ENCODE measurements around the gene PRAMEF5.
"Not testable (repeated sequence)": the region's sequence is repeated elsewhere in the genome, so short reads cannot be mapped to it uniquely, and the experiment has no call there.

The PRAMEF5 gene

GRCh38 chr1:13253898-13254297 is at the start of gene PRAMEF5:
Gene PRAMEF5 (plus strand): TSS chr1:13254198. CDS start chr1:13259269, 5,071 bp downstream.
- DNase-seq (ENCODE audit: low read depth), result not testable (repeated sequence)

- DNase-seq (ENCODE audit: low read depth), result not testable (repeated sequence)
These were observed 45.3 kb upstream of the PRAMEF5 start for GRCh38 chr1:13208712-13209111.

- DNase-seq (ENCODE audit: low read depth), result not testable (repeated sequence)
These were observed 37.4 kb upstream of the PRAMEF5 start for GRCh38 chr1:13216619-13217018.

- DNase-seq (ENCODE audit: low read depth), result not testable (repeated sequence)
These were observed 34.8 kb upstream of the PRAMEF5 start for GRCh38 chr1:13219203-13219602.

- not testable (repeated sequence) for DNase-seq (ENCODE audit: low read depth)
These were observed 31.2 kb upstream of the PRAMEF5 start for GRCh38 chr1:13222788-13223187.

GRCh38 chr1:13224480-13225060 is 29.4 kb upstream of the PRAMEF5 start:
- DNase-seq (ENCODE audit: low read depth), result no peak

- not testable (repeated sequence) for DNase-seq (ENCODE audit: low read depth)
These were observed 28.3 kb upstream of the PRAMEF5 start, which contains the start of gene PRAMEF18 for GRCh38 chr1:13225675-13226204. Gene PRAMEF18 (minus strand): TSS chr1:13226154. CDS start chr1:13226106, 48 bp downstream.

GRCh38 chr1:13227271-13228055 is 26.5 kb upstream of the PRAMEF5 start:
- not testable (repeated sequence) for DNase-seq (ENCODE audit: low read depth)

GRCh38 chr1:13228343-13228781 is 25.6 kb upstream of the PRAMEF5 start:
- no peak for DNase-seq (ENCODE audit: low read depth)

GRCh38 chr1:13230096-13230495 is 23.9 kb upstream of the PRAMEF5 start:
- DNase-seq (ENCODE audit: low read depth), result not testable (repeated sequence)

GRCh38 chr1:13230601-13231000 is 23.4 kb upstream of the PRAMEF5 start:
- not testable (repeated sequence) for DNase-seq (ENCODE audit: low read depth)

GRCh38 chr1:13231061-13231750 is 22.8 kb upstream of the PRAMEF5 start:
- not testable (repeated sequence) for DNase-seq (ENCODE audit: low read depth)

GRCh38 chr1:13232056-13232455 is 21.9 kb upstream of the PRAMEF5 start:
- DNase-seq (ENCODE audit: low read depth), result not testable (repeated sequence)

- not testable (repeated sequence) for DNase-seq (ENCODE audit: low read depth)
These were observed 19.9 kb upstream of the PRAMEF5 start for GRCh38 chr1:13234057-13234456.

- not testable (repeated sequence) for DNase-seq (ENCODE audit: low read depth)
These were observed 16.4 kb upstream of the PRAMEF5 start for GRCh38 chr1:13237572-13237971.

- not testable (repeated sequence) for DNase-seq (ENCODE audit: low read depth)
These were observed 14.4 kb upstream of the PRAMEF5 start for GRCh38 chr1:13239633-13240032.

GRCh38 chr1:13243536-13244263 is 10.3 kb upstream of the PRAMEF5 start:
- DNase-seq (ENCODE audit: low read depth), result not testable (repeated sequence)

- not testable (repeated sequence) for DNase-seq (ENCODE audit: low read depth)
These were observed 8.0 kb upstream of the PRAMEF5 start for GRCh38 chr1:13245841-13246553.

GRCh38 chr1:13246554-13246871 is 7.5 kb upstream of the PRAMEF5 start:
- not testable (repeated sequence) for DNase-seq (ENCODE audit: low read depth)

- not testable (repeated sequence) for DNase-seq (ENCODE audit: low read depth)
These were observed 6.9 kb upstream of the PRAMEF5 start for GRCh38 chr1:13247122-13247521.

GRCh38 chr1:13265124-13265523 is 11.1 kb downstream of the PRAMEF5 start:
- not testable (repeated sequence) for DNase-seq (ENCODE audit: low read depth)
